SK-N-SH (cell line): ENCODE data around the gene AP1S3. TPM values are rescaled to one million over a fixed set of nuclear protein-coding genes. Genes with fewer than 3 reads are reported as not detected.

Experiments
- CTCF ChIA-PET: fragments of 300-600, 350-600 bp; formaldehyde crosslinking; extraction: SDS; loops from one replicate; lab custom pipeline; 2021; lab: Yijun Ruan, JAX
- POLR2A ChIA-PET: fragments of 350-600 bp; sonication (Branson Sonifier 250); formaldehyde crosslinking; extraction: SDS; loops from one replicate; lab custom pipeline; 2020; ENCODE audit warnings: antibody characterized with exemption, inconsistent platforms; lab: Yijun Ruan, JAX
- DNase-seq: peaks from one replicate; pipeline ENCODE4 v3.0.0; 2012
- H2AFZ ChIP-seq: fragments of 200-600 bp; sonication (generic); 2 replicates; pipeline ENCODE4 v1.8.1; 2016; ENCODE audit warnings: antibody characterized with exemption, mild to moderate bottlenecking, low read depth
- H3F3A ChIP-seq: fragments of 200-600 bp; sonication (generic); replicated peaks from 2 replicates; pipeline ENCODE3; 2016; ENCODE audit warnings: antibody characterized with exemption, mild to moderate bottlenecking; ENCODE audit not compliant: insufficient read depth
- H3K27ac ChIP-seq, 2 experiments: fragments of 200-500 bp in 1 of 2; fragments of 200-600 bp in 1 of 2; sonication (Bioruptor generic) in 1 of 2; sonication (generic), shearing (Covaris generic) in 1 of 2; 2 replicates each; pipeline versions ENCODE4 v1.5.1 to v1.6.1; 2014 to 2016; ENCODE audit warnings: low read depth in 2 of 2, inconsistent platforms in 1 of 2, low read length in 1 of 2, mild to moderate bottlenecking in 1 of 2, mixed read lengths in 1 of 2
- H3K27me3 ChIP-seq: fragments of 200-600 bp; sonication (generic), shearing (Covaris generic); 2 replicates; pipeline ENCODE4 v1.6.1; 2016; ENCODE audit warnings: mixed run types; ENCODE audit not compliant: insufficient read depth
- H3K36me3 ChIP-seq, 2 experiments: fragments of 200-500 bp in 1 of 2; fragments of 200-600 bp in 1 of 2; sonication (Bioruptor generic) in 1 of 2; sonication (generic) in 1 of 2; replicated peaks in 1 of 2; 2 replicates each; pipeline versions ENCODE3 to v1.5.1; 2014 to 2016; ENCODE audit warnings: low read length in 1 of 2, mild to moderate bottlenecking in 1 of 2; ENCODE audit not compliant: insufficient read depth in 2 of 2, control insufficient read depth in 1 of 2
- H3K4me1 ChIP-seq, 2 experiments: fragments of 200-500 bp in 1 of 2; fragments of 200-600 bp in 1 of 2; sonication (Bioruptor generic) in 1 of 2; sonication (generic), shearing (Covaris generic) in 1 of 2; 2 replicates each; pipeline versions ENCODE4 v1.5.1 to v1.6.1; 2014 to 2016; ENCODE audit warnings: low read depth in 1 of 2, low read length in 1 of 2, mixed run types in 1 of 2; ENCODE audit not compliant: insufficient read depth in 2 of 2, control insufficient read depth in 1 of 2
- H3K4me2 ChIP-seq: fragments of 200-600 bp; sonication (generic), shearing (Covaris generic); 2 replicates; pipeline ENCODE4 v1.6.1; 2017; ENCODE audit warnings: mixed run types
- H3K4me3 ChIP-seq, 2 experiments: fragments of 200-500 bp in 1 of 2; fragments of 200-600 bp in 1 of 2; sonication (Bioruptor generic) in 1 of 2; sonication (generic), shearing (Covaris generic) in 1 of 2; 2 replicates each; pipeline versions ENCODE4 v1.5.1 to v1.8.1; 2014 to 2016; ENCODE audit warnings: low read depth in 2 of 2, inconsistent platforms in 1 of 2, low read length in 1 of 2, mild to moderate bottlenecking in 1 of 2, mixed read lengths in 1 of 2, moderate library complexity in 1 of 2
- H3K79me2 ChIP-seq: fragments of 200-600 bp; sonication (generic); 2 replicates; pipeline ENCODE4 v1.8.1; 2017; ENCODE audit warnings: mild to moderate bottlenecking; ENCODE audit not compliant: insufficient read depth
- H3K9ac ChIP-seq: fragments of 200-600 bp; sonication (generic); 2 replicates; pipeline ENCODE4 v1.6.1; 2017; ENCODE audit warnings: mixed run types
- H3K9me2 ChIP-seq: fragments of 200-600 bp; sonication (generic); 2 replicates; pipeline ENCODE4 v1.6.1; 2017; ENCODE audit warnings: mixed run types
- H3K9me3 ChIP-seq: fragments of 200-600 bp; sonication (generic); 2 replicates; pipeline ENCODE4 v1.6.1; 2017; ENCODE audit warnings: mixed run types, mild to moderate bottlenecking, moderate library complexity
- H4K20me1 ChIP-seq: fragments of 200-600 bp; sonication (generic); 2 replicates; pipeline ENCODE4 v1.6.1; 2017; ENCODE audit warnings: mild to moderate bottlenecking, mixed run types; ENCODE audit not compliant: insufficient read depth
- CTCF ChIP-seq: fragments of 200-600 bp; sonication (generic); IDR thresholded peaks from 2 replicates; pipeline ENCODE4 v1.6.1; 2017; ENCODE audit warnings: antibody characterized with exemption, mild to moderate bottlenecking, moderate library complexity
- FOXJ3 ChIP-seq: sonication (generic); formaldehyde crosslinking; IDR thresholded peaks from 2 replicates; pipeline ENCODE4 v1.5.1; 2020; ENCODE audit warnings: mild to moderate bottlenecking, missing genetic modification reagents
- JUND ChIP-seq: IDR thresholded peaks from 2 replicates; pipeline ENCODE4 v1.4.0; 2012
- PBX3 ChIP-seq: IDR thresholded peaks from 2 replicates; pipeline ENCODE4; 2012
- RAD21 ChIP-seq: IDR thresholded peaks from 2 replicates; pipeline ENCODE4 v1.6.1; 2012; ENCODE audit warnings: mild to moderate bottlenecking, low read length
- RCOR1 ChIP-seq: fragments of 150-350 bp; IDR thresholded peaks from 2 replicates; pipeline ENCODE4 v1.6.1; 2017; ENCODE audit warnings: antibody characterized with exemption, low read length
- RFX5 ChIP-seq: IDR thresholded peaks from 2 replicates; pipeline ENCODE4 v1.6.1; 2012; ENCODE audit warnings: mild to moderate bottlenecking, improper control_type of control experiment, low read length
- RXRA ChIP-seq: IDR thresholded peaks from 2 replicates; pipeline ENCODE4 v1.4.0; 2012; ENCODE audit warnings: low read depth, mild to moderate bottlenecking, borderline replicate concordance
- SMC3 ChIP-seq: IDR thresholded peaks from 2 replicates; pipeline ENCODE4 v1.6.1; 2012; ENCODE audit warnings: low read depth, low read length, improper control_type of control experiment
- TAF1 ChIP-seq: IDR thresholded peaks from 2 replicates; pipeline ENCODE4 v1.6.1; 2012; ENCODE audit warnings: low read depth, mild to moderate bottlenecking, low read length, moderate library complexity, borderline replicate concordance
- USF2 ChIP-seq: fragments of 150-350 bp; IDR thresholded peaks from 2 replicates; pipeline ENCODE4 v1.6.1; 2017; ENCODE audit warnings: antibody characterized with exemption, low read length, low read depth, borderline replicate concordance
- YY1 ChIP-seq: IDR thresholded peaks from 2 replicates; pipeline ENCODE4 v1.4.0; 2012; ENCODE audit warnings: low read depth, mild to moderate bottlenecking
- ZBTB33 ChIP-seq: IDR thresholded peaks from 2 replicates; pipeline ENCODE4 v1.4.0; 2012; ENCODE audit warnings: low read depth, borderline replicate concordance
- WGBS: methylation state at CpG from one replicate; pipeline ENCODE4 v1.1.6; 2017; ENCODE audit warnings: low lambda C conversion rate; 5-methylcytosine and 5-hydroxymethylcytosine counted together
- polyA plus RNA-seq, 3 experiments: library from polyadenylated mRNA; depleted of rRNA; stranded (reverse); fragments of >200 nt; gene quantifications; 2 replicates each; pipeline ENCODE4 v1.2.3, GENCODE V29; 2012

The AP1S3 gene
- polyA plus RNA-seq, 1 of the 3 experiments (the other 2 are of a cell fraction) = 4.8 TPM

GRCh38 chr2:223789423-223789822 lies 48.0 kb downstream of the AP1S3 start:
- Histone ChIP-seq H3K36me3 (peaks cover 0 to 5% of the 10 kb centered on the region in 2 experiments), H3K4me1 (no peaks in the 10 kb centered on the region), H3K4me2 (no peak overlapping the region), H3K27me3 (no peaks in the 10 kb centered on the region), H3K9me3 (0 out of 2 replicates have a peak, but pooled peaks cover 7% of the 10 kb centered on the region), H3K9ac (no peak overlapping the region), H3K4me3 (no peak overlapping the region), H3F3A (no peaks in the 10 kb centered on the region), H2AFZ (no peak overlapping the region), H4K20me1 (no peaks in the 10 kb centered on the region), H3K9me2 (no peaks in the 10 kb centered on the region), H3K79me2 (peaks cover 9% of the 10 kb centered on the region; the same call in 1 of the 2 replicates), H3K27ac (no peak overlapping the region)
- 97% methylated on average over 6 of the region's 6 CpGs for WGBS
- no peak for DNase-seq
- no peak for TF ChIP-seq RCOR1
- TF ChIP-seq RAD21 = no peak
- TF ChIP-seq SMC3 = no peak
- no peak for TF ChIP-seq PBX3
- no peak for TF ChIP-seq TAF1
- no peak for TF ChIP-seq USF2
- no peak for TF ChIP-seq CTCF
- no peak for TF ChIP-seq FOXJ3 (CRISPR knock-in tag)
- TF ChIP-seq YY1 = no peak
- TF ChIP-seq RXRA = no peak
- TF ChIP-seq ZBTB33 = no peak
- TF ChIP-seq RFX5 = no peak
- no peak for TF ChIP-seq JUND
- POLR2A ChIA-PET = no interaction called here
- CTCF ChIA-PET = interaction anchor here (2.3 kb wide), 1 partner anchor 9 kb away, joined by 15 read pairs; no protein-coding TSS in a partner anchor
